Liver (tissue), 3 donors: ENCODE results near the gene TTI1.

Experiments used
- ATF3 ChIP-seq: IDR thresholded peaks from 2 replicates; pipeline ENCODE4 v1.6.1; 2016; ENCODE audit warnings: antibody characterized with exemption
- CTCF ChIP-seq: fragments of 150-350 bp; IDR thresholded peaks from 2 replicates; pipeline ENCODE4 v1.5.1; 2017; ENCODE audit warnings: improper control_type of control experiment, low read depth, low read length; ENCODE audit not compliant: missing input control
- EGR1 ChIP-seq, 2 donors: IDR thresholded peaks; 2 replicates each; pipeline ENCODE4 v1.6.1; 2016 to 2018; ENCODE audit warnings: antibody characterized with exemption in 2 of 2, low read depth in 2 of 2
- FOXA1 ChIP-seq: IDR thresholded peaks from 2 replicates; pipeline ENCODE4 v1.6.1; 2016; ENCODE audit warnings: antibody characterized with exemption
- GABPA ChIP-seq, 2 donors: IDR thresholded peaks in 1 of 2; conservative IDR thresholded peaks in 1 of 2; 2 replicates each; pipeline ENCODE4 v1.6.1; 2016; ENCODE audit warnings: antibody characterized with exemption in 2 of 2, mild to moderate bottlenecking in 1 of 2, moderate library complexity in 1 of 2
- HNF4G ChIP-seq: IDR thresholded peaks from 2 replicates; pipeline ENCODE4 v1.6.1; 2016; ENCODE audit warnings: antibody characterized with exemption
- MAX ChIP-seq: IDR thresholded peaks from 2 replicates; pipeline ENCODE4 v1.6.1; 2016; ENCODE audit warnings: antibody characterized with exemption
- RAD21 ChIP-seq, 2 donors: IDR thresholded peaks; 2 replicates each; pipeline ENCODE4 v1.6.1; 2016; ENCODE audit warnings: antibody characterized with exemption in 2 of 2, mild to moderate bottlenecking in 2 of 2
- REST ChIP-seq: IDR thresholded peaks from 2 replicates; pipeline ENCODE4 v1.6.1; 2016; ENCODE audit warnings: antibody characterized with exemption, mild to moderate bottlenecking
- TAF1 ChIP-seq: conservative IDR thresholded peaks from 2 replicates; pipeline ENCODE4 v1.6.1; 2016; ENCODE audit warnings: antibody characterized with exemption, mild to moderate bottlenecking
- donor health status: healthy.
- donor health status: healthy.

- TF ChIP-seq CTCF (no peak), REST (no peak), RAD21 (IDR thresholded peaks at IDR 0.05) (no peak), FOXA1 (no peak), HNF4G (no peak), GABPA (IDR thresholded peaks at IDR 0.05 in 1 of 2, conservative IDR thresholded peaks at IDR 0.05 in 1 of 2) (no peak), TAF1 (no peak), ATF3 (no peak), EGR1 (IDR thresholded peaks at IDR 0.05; ENCODE audit: low read depth in 2 of 2) (no peak), MAX (no peak)
Measured at GRCh38 chr20:38005903-38006302, 27.4 kb downstream of the TTI1 start.
